ENCODE results near the gene GALNT2.

Gene GALNT2

DNA sequence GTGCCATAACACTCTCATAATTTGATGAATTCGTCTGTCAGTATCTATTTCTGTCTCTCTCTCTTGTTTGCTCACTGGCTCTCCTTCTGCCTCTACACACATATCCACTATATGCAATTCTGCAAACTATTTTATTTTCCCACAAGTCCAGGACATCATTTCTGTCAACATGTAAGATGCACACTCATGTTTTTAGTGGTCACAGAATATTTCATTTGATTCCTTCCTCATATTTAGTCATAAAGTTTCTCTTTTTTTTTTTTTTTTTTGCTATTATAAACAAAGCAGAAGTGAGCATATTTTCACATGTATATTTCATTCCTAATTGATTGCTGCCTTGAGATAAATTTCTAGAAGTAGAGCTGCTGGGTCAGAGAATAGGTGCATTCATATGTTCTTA, 193.8 kb downstream of the GALNT2 start:
- H3K27ac ChIP-seq (ENCODE audit: low read depth, low read length) = no peak overlapping the region
- H3K27me3 ChIP-seq (ENCODE audit: control insufficient read depth in 1 of 2, insufficient read depth in 2 of 2, low read length in 2 of 2) = no peaks in the 10 kb centered on the region
- no peaks in the 10 kb centered on the region for H3K9me3 ChIP-seq (ENCODE audit: control insufficient read depth in 1 of 2, low read length in 2 of 2)
- peaks cover 19 to 42% of the 10 kb centered on the region in 2 donors for H3K36me3 ChIP-seq (ENCODE audit: control insufficient read depth in 1 of 2, insufficient read depth in 2 of 2, low read length in 2 of 2)
- H3K4me3 ChIP-seq (ENCODE audit: low read depth in 1 of 2, low read length in 2 of 2) = no peak overlapping the region
- H3K9ac ChIP-seq (ENCODE audit: low read depth in 1 of 2, low read length in 2 of 2) = no peak overlapping the region
- peaks cover 5 to 10% of the 10 kb centered on the region in 2 donors for H3K4me1 ChIP-seq (ENCODE audit: control insufficient read depth in 1 of 2, insufficient read depth in 2 of 2, low read length in 2 of 2)

DNA sequence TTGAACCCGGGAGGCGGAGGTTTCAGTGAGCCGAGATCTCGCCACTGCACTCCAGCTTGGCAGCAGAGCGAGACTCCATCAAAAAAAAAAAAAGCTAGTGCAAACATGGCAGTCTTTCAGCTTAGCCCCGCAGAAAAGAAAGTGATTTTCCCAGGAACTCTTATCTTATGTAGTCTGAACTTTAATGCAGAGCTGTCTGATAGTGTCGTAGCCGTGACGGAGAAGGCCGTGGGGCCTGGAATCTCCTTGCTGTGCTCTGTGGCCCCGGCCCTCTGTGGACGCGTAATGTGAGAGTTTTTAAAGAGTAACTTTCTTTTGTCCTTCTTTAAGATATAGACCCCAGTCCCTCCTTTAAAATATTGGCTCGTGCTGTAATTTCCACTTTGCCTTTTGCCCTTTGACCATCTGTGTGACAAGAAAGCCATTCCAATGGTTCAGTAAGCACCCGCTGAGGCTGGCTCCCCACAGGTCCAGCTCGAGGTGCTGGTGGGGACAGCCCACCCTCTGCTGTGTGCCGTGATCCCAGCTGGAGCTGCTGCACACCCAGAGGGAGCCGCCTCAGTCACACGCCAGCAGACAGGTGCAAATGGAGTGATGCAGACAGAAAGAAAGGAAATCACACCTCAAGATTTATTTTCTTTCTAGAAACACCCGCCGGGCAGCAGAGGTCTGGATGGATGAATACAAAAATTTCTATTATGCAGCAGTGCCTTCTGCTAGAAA, 195.1 kb downstream of the GALNT2 start:
- Histone ChIP-seq H3K36me3 (ENCODE audit: control insufficient read depth in 1 of 2, insufficient read depth in 2 of 2, low read length in 2 of 2) (peaks cover 17 to 39% of the 10 kb centered on the region in 2 donors), H3K9me3 (ENCODE audit: control insufficient read depth in 1 of 2, low read length in 2 of 2) (no peaks in the 10 kb centered on the region), H3K4me1 (ENCODE audit: control insufficient read depth in 1 of 2, insufficient read depth in 2 of 2, low read length in 2 of 2) (peaks cover 5 to 18% of the 10 kb centered on the region in 2 donors), H3K27ac (ENCODE audit: low read depth, low read length) (no peak overlapping the region), H3K4me3 (ENCODE audit: low read depth in 1 of 2, low read length in 2 of 2) (peak overlapping the region in 1 of 2 donors; percentile 33), H3K27me3 (ENCODE audit: control insufficient read depth in 1 of 2, insufficient read depth in 2 of 2, low read length in 2 of 2) (no peaks in the 10 kb centered on the region), H3K9ac (ENCODE audit: low read depth in 1 of 2, low read length in 2 of 2) (no peak overlapping the region)

- H3K9me3 ChIP-seq (ENCODE audit: control insufficient read depth in 1 of 2, low read length in 2 of 2) = no peaks in the 10 kb centered on the region
- H3K27ac ChIP-seq (ENCODE audit: low read depth, low read length) = no peak overlapping the region
- H3K4me1 ChIP-seq (ENCODE audit: control insufficient read depth in 1 of 2, insufficient read depth in 2 of 2, low read length in 2 of 2) = peaks cover 14 to 28% of the 10 kb centered on the region in 2 donors
- no peak overlapping the region for H3K9ac ChIP-seq (ENCODE audit: low read depth in 1 of 2, low read length in 2 of 2)
- H3K4me3 ChIP-seq (ENCODE audit: low read depth in 1 of 2, low read length in 2 of 2) = no peak overlapping the region
- no peaks in the 10 kb centered on the region for H3K27me3 ChIP-seq (ENCODE audit: control insufficient read depth in 1 of 2, insufficient read depth in 2 of 2, low read length in 2 of 2)
- peaks cover 11 to 33% of the 10 kb centered on the region in 2 donors for H3K36me3 ChIP-seq (ENCODE audit: control insufficient read depth in 1 of 2, insufficient read depth in 2 of 2, low read length in 2 of 2)
Measured at GRCh38 chr1:230262867-230263567, 196.0 kb downstream of the GALNT2 start.

DNA sequence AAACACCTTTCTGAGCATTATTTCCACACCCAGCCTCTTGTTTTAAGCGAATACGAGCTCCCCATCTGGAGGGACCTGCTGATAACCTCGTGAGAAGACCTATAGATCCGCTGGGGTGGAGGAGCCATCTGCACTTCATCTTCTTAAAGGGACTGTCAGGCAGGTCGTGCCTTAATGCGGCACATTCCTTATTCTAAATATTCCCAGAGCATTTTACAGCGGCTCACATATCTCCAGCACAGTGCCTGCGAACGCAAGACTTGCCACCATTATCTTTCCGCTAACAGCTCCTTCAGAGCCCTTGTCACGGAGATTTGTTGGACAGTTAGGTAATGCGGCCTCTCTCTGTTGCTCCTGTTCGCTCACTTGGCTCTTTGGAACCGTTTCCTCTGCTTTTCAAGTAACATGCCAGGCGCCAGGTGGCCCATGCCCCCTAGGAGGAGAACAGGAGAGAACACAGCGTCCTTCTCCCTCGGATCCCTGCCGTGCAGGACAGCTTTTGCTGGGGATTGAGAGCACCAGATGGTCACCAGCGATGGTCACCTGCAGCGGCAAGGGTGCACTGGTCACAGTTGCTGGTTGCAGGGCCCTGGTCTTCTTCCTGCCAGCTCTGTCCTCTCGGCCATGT, 196.6 kb downstream of the GALNT2 start:
- peaks cover 11 to 33% of the 10 kb centered on the region in 2 donors for H3K36me3 ChIP-seq (ENCODE audit: control insufficient read depth in 1 of 2, insufficient read depth in 2 of 2, low read length in 2 of 2)
- no peak overlapping the region for H3K27ac ChIP-seq (ENCODE audit: low read depth, low read length)
- H3K9ac ChIP-seq (ENCODE audit: low read depth in 1 of 2, low read length in 2 of 2) = no peak overlapping the region
- no peaks in the 10 kb centered on the region for H3K9me3 ChIP-seq (ENCODE audit: control insufficient read depth in 1 of 2, low read length in 2 of 2)
- peaks cover 21 to 32% of the 10 kb centered on the region in 2 donors for H3K4me1 ChIP-seq (ENCODE audit: control insufficient read depth in 1 of 2, insufficient read depth in 2 of 2, low read length in 2 of 2)
- H3K4me3 ChIP-seq (ENCODE audit: low read depth in 1 of 2, low read length in 2 of 2) = no peak overlapping the region
- no peaks in the 10 kb centered on the region for H3K27me3 ChIP-seq (ENCODE audit: control insufficient read depth in 1 of 2, insufficient read depth in 2 of 2, low read length in 2 of 2)

DNA sequence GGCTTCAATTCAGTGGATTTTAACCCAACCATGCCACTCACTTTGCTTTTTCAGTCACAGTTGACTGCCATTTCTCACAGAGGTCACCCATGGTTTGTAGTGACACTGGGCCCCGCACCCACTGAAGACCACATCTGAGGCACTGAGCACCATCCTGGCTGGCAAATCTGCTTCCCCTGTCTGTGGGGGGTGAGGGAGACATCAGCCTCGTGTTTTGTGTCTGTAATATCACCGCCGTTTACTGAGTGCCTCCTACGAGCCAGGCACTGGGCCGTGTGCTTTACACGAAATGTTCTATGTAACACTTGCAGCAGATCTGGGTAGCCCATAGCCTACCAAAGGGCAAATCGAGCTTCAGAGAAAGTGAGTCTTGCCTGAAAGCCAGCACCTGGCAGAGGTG, 197.3 kb downstream of the GALNT2 start:
- peaks cover 23 to 34% of the 10 kb centered on the region in 2 donors for H3K4me1 ChIP-seq (ENCODE audit: control insufficient read depth in 1 of 2, insufficient read depth in 2 of 2, low read length in 2 of 2)
- H3K36me3 ChIP-seq (ENCODE audit: control insufficient read depth in 1 of 2, insufficient read depth in 2 of 2, low read length in 2 of 2) = peaks cover 11 to 33% of the 10 kb centered on the region in 2 donors

GRCh38 chr1:230265200-230266115, 198.4 kb downstream of the GALNT2 start:
- H3K27ac ChIP-seq (ENCODE audit: low read depth, low read length) = no peak overlapping the region
- H3K27me3 ChIP-seq (ENCODE audit: control insufficient read depth in 1 of 2, insufficient read depth in 2 of 2, low read length in 2 of 2) = no peaks in the 10 kb centered on the region
- no peaks in the 10 kb centered on the region for H3K9me3 ChIP-seq (ENCODE audit: control insufficient read depth in 1 of 2, low read length in 2 of 2)
- H3K4me3 ChIP-seq (ENCODE audit: low read depth in 1 of 2, low read length in 2 of 2) = no peak overlapping the region
- peaks cover 11 to 33% of the 10 kb centered on the region in 2 donors for H3K36me3 ChIP-seq (ENCODE audit: control insufficient read depth in 1 of 2, insufficient read depth in 2 of 2, low read length in 2 of 2)
- no peak overlapping the region for H3K9ac ChIP-seq (ENCODE audit: low read depth in 1 of 2, low read length in 2 of 2)
- peaks cover 30 to 38% of the 10 kb centered on the region in 2 donors for H3K4me1 ChIP-seq (ENCODE audit: control insufficient read depth in 1 of 2, insufficient read depth in 2 of 2, low read length in 2 of 2)

More for the DNA sequence above, 197.3 kb downstream of the GALNT2 start:
- Histone ChIP-seq H3K9me3 (ENCODE audit: control insufficient read depth in 1 of 2, low read length in 2 of 2) (no peaks in the 10 kb centered on the region), H3K27ac (ENCODE audit: low read depth, low read length) (no peak overlapping the region), H3K4me3 (ENCODE audit: low read depth in 1 of 2, low read length in 2 of 2) (no peak overlapping the region), H3K9ac (ENCODE audit: low read depth in 1 of 2, low read length in 2 of 2) (no peak overlapping the region), H3K27me3 (ENCODE audit: control insufficient read depth in 1 of 2, insufficient read depth in 2 of 2, low read length in 2 of 2) (no peaks in the 10 kb centered on the region)

GRCh38 chr1:230266456-230266855, 199.4 kb downstream of the GALNT2 start:
- no peaks in the 10 kb centered on the region for H3K27me3 ChIP-seq (ENCODE audit: control insufficient read depth in 1 of 2, insufficient read depth in 2 of 2, low read length in 2 of 2)
- H3K36me3 ChIP-seq (ENCODE audit: control insufficient read depth in 1 of 2, insufficient read depth in 2 of 2, low read length in 2 of 2) = peaks cover 11 to 33% of the 10 kb centered on the region in 2 donors
- no peak overlapping the region for H3K27ac ChIP-seq (ENCODE audit: low read depth, low read length)

DNA sequence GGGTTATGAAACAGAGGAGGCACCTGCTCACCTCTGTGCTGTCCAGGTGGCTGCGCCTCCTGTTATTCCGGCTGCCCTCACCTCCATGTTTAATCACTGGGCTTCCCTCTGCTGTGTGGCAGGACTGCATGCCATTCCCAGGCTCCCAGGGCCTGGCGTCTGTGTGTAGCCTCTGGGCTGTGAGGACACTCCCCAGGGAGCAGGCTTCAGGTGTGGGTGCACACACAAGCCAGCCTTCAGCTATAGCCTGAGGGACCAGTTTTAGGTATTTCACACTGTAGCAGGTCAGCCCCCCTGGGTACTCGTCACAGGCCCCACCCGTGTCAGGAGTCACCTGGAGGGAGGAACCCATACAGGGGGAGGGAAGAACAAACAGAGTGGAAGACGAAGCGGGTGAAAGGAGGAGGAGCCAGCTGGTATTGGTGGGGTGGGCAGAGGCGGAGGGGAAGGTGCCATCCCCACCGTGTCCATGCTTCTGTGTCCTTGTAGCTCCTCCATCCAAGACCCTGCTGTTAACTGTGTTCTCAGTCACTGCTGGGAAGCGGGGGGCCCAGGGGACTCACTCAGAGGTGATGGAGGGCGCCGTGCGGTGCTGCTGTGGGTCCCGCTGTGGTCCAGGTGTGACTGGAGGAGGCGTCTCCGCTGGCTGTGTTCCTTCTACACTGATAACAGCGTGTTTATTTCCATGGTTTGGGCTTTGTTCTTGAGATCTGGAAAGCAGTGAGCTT, 200.5 kb downstream of the GALNT2 start:
- H3K4me1 ChIP-seq (ENCODE audit: control insufficient read depth in 1 of 2, insufficient read depth in 2 of 2, low read length in 2 of 2) = peaks cover 36 to 38% of the 10 kb centered on the region in 2 donors
- no peak overlapping the region for H3K27ac ChIP-seq (ENCODE audit: low read depth, low read length)
- H3K27me3 ChIP-seq (ENCODE audit: control insufficient read depth in 1 of 2, insufficient read depth in 2 of 2, low read length in 2 of 2) = no peaks in the 10 kb centered on the region

More at GRCh38 chr1:230266456-230266855, 199.4 kb downstream of the GALNT2 start:
- Histone ChIP-seq H3K9ac (ENCODE audit: low read depth in 1 of 2, low read length in 2 of 2) (no peak overlapping the region), H3K4me3 (ENCODE audit: low read depth in 1 of 2, low read length in 2 of 2) (no peak overlapping the region), H3K4me1 (ENCODE audit: control insufficient read depth in 1 of 2, insufficient read depth in 2 of 2, low read length in 2 of 2) (peaks cover 40 to 44% of the 10 kb centered on the region in 2 donors), H3K9me3 (ENCODE audit: control insufficient read depth in 1 of 2, low read length in 2 of 2) (no peaks in the 10 kb centered on the region)

More for the DNA sequence above, 200.5 kb downstream of the GALNT2 start:
- Histone ChIP-seq H3K36me3 (ENCODE audit: control insufficient read depth in 1 of 2, insufficient read depth in 2 of 2, low read length in 2 of 2) (peaks cover 11 to 33% of the 10 kb centered on the region in 2 donors), H3K9ac (ENCODE audit: low read depth in 1 of 2, low read length in 2 of 2) (peak overlapping the region; percentile 8 to 21), H3K9me3 (ENCODE audit: control insufficient read depth in 1 of 2, low read length in 2 of 2) (no peaks in the 10 kb centered on the region), H3K4me3 (ENCODE audit: low read depth in 1 of 2, low read length in 2 of 2) (no peak overlapping the region)
